Skin epidermis (tissue), 12 donors: ENCODE data around the gene GZMM.

Experiments
- H3K27ac ChIP-seq, 21 experiments: fragments of 200-600 bp; sonication (generic) in 11 of 21; one replicate each; pipeline ENCODE4 v1.5.0; 2020; ENCODE audit warnings: mild to moderate bottlenecking in 3 of 21, inconsistent platforms in 2 of 21, moderate library complexity in 2 of 21
- H3K4me3 ChIP-seq, 7 experiments: fragments of 200-600 bp; sonication (generic) in 2 of 7; one replicate each; pipeline ENCODE4 v1.5.0; 2020; ENCODE audit warnings: inconsistent platforms in 2 of 7, mild to moderate bottlenecking in 2 of 7, moderate library complexity in 1 of 7

Gene GZMM

GRCh38 chr19:555474-555808 is 11.6 kb downstream of the GZMM start:
- Histone ChIP-seq H3K4me3 (no peak overlapping the region), H3K27ac (no peak overlapping the region)

GRCh38 chr19:556611-557382 is 12.9 kb downstream of the GZMM start:
- Histone ChIP-seq H3K27ac (no peak overlapping the region), H3K4me3 (no peak overlapping the region)

DNA sequence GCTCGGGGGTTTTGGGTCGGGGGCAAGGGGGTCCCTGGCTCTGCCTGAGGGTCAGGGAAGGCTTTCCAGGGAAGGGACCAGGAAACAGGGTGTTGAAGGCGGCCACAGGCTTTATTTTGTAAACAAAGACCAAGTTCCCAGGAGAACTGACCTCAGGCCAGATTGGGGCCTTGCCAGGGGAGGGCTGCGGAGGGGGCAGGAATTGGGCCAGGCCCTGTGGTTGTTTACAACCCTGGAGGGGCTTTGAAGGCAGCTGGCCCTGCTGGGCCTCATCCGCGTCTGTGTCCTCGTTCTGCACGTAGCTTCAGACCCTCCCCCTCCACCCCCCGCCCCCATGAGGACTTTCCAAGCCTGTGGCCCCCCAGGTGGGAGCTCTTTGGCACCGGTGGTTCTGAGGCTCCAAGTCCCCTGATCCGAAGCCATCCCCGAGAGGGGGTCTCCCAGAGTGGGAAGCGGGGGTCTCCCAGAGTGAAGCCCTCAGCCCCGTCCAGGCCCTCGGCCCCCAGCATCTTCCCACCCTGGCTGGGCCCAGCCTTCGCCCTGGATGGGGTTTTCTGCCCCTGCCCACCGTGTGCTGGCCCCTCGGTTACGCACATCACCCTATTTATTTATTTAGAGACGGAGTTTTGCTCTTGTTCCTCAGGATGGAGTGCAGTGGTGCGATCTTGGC is 15.1 kb downstream of the GZMM start:
- H3K4me3 ChIP-seq = no peak overlapping the region
- peak overlapping the region in 1 of 21 experiments; percentile 6 for H3K27ac ChIP-seq

GRCh38 chr19:560121-560520 is 16.3 kb downstream of the GZMM start:
- Histone ChIP-seq H3K4me3 (no peak overlapping the region), H3K27ac (no peak overlapping the region)

GRCh38 chr19:566403-566802 is 22.6 kb downstream of the GZMM start:
- H3K27ac ChIP-seq = no peak overlapping the region
- H3K4me3 ChIP-seq = no peak overlapping the region

DNA sequence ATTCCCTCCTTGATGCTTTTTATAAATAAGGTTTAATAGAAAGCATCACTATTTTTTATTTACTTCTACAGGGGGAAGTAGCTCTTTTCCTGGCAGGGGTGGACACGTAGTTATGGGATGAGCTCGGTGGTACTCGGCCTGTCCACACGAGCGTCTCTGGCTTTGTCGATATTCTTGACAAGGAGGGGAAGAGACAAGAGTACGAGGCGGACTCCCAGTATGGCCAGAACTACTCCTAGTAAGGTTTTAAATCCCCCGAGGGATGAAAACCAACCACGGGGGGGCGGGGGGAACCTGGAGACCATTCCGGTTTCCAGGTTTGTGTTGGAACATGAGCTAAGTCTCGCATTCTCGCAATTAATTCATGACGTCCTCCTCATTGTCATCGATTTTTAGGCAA is 23.0 kb downstream of the GZMM start:
- H3K4me3 ChIP-seq = no peak overlapping the region
- peak overlapping the region in 1 of 21 experiments; percentile 14 for H3K27ac ChIP-seq

- no peak overlapping the region for H3K27ac ChIP-seq
- H3K4me3 ChIP-seq = no peak overlapping the region
Observed at GRCh38 chr19:567296-567900, 23.5 kb downstream of the GZMM start.

- Histone ChIP-seq H3K27ac (no peak overlapping the region), H3K4me3 (no peak overlapping the region)
Observed at GRCh38 chr19:570251-570686, 26.4 kb downstream of the GZMM start.

DNA sequence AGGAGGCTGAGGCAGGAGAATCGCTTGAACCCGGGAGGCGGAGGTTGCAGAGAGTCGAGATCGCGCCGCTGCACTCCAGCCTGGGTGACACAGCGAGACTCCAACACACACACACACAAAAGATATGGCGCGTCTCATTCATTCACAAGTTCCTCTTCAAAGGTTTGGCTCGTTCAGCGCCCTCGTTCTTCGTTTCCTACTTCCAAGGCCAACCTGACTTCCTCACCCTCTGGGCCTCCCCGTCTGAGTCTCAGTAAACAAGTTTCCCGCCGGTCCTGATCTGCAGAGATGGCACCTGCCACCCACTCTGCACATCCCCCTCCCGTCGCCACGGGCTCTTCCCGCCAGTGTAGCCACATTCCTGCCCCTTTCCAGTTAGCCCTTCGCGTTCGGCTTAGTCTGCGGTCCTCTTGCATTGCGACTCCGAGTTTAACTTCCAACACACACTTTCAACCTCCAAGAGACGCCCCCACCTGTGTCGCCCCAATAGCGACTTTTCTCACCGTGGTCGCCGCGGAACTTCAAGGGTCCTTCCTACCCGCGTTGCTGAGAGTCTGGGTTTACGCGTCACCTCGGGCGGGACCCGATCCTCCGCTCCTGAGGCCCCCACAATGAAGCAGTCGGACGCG is 27.2 kb downstream of the GZMM start:
- H3K4me3 ChIP-seq = peak overlapping the region; percentile 11 to 99 (median 94)
- H3K27ac ChIP-seq = peak overlapping the region in 20 of 21 experiments; percentile 48 to 98 (median 84)

GRCh38 chr19:571566-571974 is 27.7 kb downstream of the GZMM start:
- H3K4me3 ChIP-seq = peak overlapping the region; percentile 11 to 99 (median 94)

GRCh38 chr19:572140-572742 is 28.4 kb downstream of the GZMM start, which contains the start of gene BSG:
TSS of gene BSG (plus strand) at chr19:572596. CDS start at chr19:572635, 39 bp downstream.
- H3K4me3 ChIP-seq = peak within 1 kb of the TSS; percentile 62 to 99 (median 94)

More at GRCh38 chr19:571566-571974, 27.7 kb downstream of the GZMM start:
- H3K27ac ChIP-seq = peak overlapping the region in 20 of 21 experiments; percentile 48 to 98 (median 84)

DNA sequence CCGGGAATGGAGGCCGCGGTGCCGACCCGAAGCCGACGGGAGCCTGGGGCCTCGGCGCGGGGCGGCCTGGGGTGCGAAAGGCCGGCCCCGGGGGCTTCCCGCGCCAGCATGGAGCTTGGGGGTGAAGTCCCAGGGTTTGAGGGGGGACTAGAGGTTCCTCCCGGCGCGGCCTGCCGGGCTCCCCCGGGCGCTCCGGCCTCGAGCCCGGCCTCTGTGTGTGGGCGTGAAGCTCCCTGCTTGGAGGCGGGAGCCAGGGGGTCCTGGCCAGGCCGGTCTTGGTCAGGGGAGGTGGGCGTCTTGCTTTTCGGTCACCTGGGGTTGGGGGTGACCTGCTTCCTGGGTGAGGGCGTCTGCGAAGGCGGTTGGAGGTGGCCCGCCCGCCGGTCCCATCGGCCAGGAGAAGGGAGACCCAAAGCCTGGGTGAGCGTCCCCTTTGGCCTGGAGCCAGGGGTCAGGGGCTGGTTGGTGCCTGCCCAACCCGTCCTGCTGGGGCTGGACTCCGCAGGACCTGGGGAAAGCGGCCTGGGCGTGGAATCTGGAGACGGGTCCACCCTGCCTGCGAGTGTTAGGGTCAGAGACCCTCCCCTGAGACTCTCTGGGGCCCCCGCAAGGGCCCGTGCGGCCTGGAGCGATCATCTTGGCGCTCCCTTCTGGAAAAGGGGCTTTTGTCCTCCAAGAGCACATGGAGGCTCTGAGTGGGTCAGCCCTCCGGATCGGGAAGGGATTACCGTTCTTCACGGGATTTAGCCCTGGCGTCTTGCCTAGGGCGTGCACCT is 29.1 kb downstream of the GZMM start:
- Histone ChIP-seq H3K4me3 (peak overlapping the region; percentile 62 to 99 (median 94)), H3K27ac (peak overlapping the region; percentile 75 to 99 (median 95))

More at GRCh38 chr19:572140-572742, 28.4 kb downstream of the GZMM start, which contains the start of gene BSG:
- peak within 1 kb of the TSS; percentile 75 to 99 (median 95) for H3K27ac ChIP-seq

DNA sequence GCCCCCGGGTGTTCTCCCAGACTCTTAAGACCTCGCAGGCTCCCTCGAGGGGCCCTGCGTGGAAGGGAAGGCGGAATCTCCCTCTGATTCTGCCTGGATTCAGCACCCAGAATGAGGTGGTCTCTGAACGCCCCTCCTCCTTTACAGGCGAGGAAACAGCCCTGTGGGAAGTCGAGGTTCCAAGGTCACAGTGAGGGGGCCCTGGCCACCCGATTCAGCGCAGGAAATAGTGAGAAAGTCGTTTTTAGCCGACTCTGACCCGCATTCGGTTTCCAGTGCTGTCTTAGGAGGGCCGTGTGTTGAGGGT is 29.6 kb downstream of the GZMM start:
- H3K27ac ChIP-seq = peak overlapping the region in 18 of 21 experiments; percentile 75 to 99 (median 96)
- H3K4me3 ChIP-seq = peak overlapping the region; percentile 62 to 99 (median 94)

- Histone ChIP-seq H3K27ac (peak overlapping the region in 8 of 21 experiments; percentile 1 to 43 (median 30)), H3K4me3 (peak overlapping the region in 5 of 7 experiments; percentile 0 to 62 (median 13))
Observed at GRCh38 chr19:574658-575526, 31.0 kb downstream of the GZMM start.

DNA sequence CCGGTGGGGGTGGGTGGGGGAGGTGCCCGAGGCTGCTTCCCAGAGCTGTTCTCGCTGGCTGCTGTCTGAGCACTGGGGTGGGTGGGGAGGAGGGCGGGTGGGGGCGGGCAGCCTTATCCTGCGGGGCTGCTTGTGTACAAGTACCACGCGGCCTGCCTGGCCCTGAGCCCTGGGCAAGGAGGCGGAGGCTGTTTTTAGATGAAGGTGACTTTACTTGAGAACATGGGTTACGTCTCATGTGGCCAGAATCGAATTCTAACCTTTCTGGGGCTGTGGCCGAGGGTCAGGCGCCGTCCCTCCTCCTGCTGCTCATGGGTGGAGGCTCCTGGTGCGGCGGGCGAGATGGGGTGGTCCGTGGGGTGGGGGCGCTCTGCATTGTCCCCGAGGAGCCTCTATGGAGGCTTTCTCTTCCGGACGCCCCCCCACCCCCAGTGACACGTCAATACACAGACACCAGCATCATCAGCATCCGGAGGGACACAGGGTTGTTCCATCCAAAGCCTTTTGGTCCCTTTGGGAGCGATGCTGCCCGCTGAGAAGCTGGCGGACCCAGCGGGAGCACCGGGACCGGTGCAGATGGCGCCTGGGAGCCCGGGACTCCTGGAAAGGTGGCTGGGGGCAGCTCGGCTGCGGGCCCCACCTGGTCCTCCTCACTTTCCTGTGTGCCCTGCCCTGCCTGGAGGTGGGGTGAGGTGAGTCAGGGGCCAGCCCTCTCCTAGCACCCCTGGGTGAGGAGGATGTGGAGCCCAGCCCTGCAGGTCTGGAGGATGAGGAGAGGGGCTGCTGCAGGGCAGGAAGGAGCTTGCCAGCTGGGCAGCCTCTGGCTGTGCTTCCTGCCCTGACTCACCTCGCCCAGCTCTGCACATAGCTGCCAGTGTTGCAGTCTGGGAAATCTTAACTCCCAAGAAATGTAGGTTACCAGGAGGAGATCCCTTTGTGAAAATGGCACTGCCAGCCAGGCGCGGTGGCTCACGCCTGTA is 32.0 kb downstream of the GZMM start:
- Histone ChIP-seq H3K4me3 (peak overlapping the region in 5 of 7 experiments; percentile 0 to 18 (median 6)), H3K27ac (peak overlapping the region in 10 of 21 experiments; percentile 3 to 51 (median 22))

- H3K4me3 ChIP-seq = no peak overlapping the region
- no peak overlapping the region for H3K27ac ChIP-seq
Observed at GRCh38 chr19:576768-577438, 33.0 kb downstream of the GZMM start.
